Anterior cingulate cortex (tissue), 58 donors: ENCODE results near the gene KCNK16.
"Not testable (repeated sequence)": the region's sequence is repeated elsewhere in the genome, so short reads cannot be mapped to it uniquely, and the experiment has no call there.

Experiments
- DNase-seq, 58 donors: peaks; one replicate each; lab custom pipeline; 2025; lab: John Stamatoyannopoulos, UW

The KCNK16 gene

GRCh38 chr6:39286596-39286995 lies 35.9 kb downstream of the KCNK16 start:
- not testable (repeated sequence) for DNase-seq

- DNase-seq = no peak
Measured at GRCh38 chr6:39282774-39283173, 39.7 kb downstream of the KCNK16 start.

GRCh38 chr6:39281312-39281980 lies 41.1 kb downstream of the KCNK16 start:
- DNase-seq = no peak

- no peak for DNase-seq
Measured at GRCh38 chr6:39280247-39280731, 42.2 kb downstream of the KCNK16 start.

GRCh38 chr6:39279539-39279938 lies 43.0 kb downstream of the KCNK16 start:
- no peak for DNase-seq

GRCh38 chr6:39276379-39276995 lies 46.0 kb downstream of the KCNK16 start:
- no peak for DNase-seq

- DNase-seq = no peak
Measured at GRCh38 chr6:39274903-39275302, 47.6 kb downstream of the KCNK16 start.

- no peak for DNase-seq
Measured at GRCh38 chr6:39274471-39274870, 48.0 kb downstream of the KCNK16 start.

GRCh38 chr6:39273406-39273821 lies 49.1 kb downstream of the KCNK16 start:
- DNase-seq = no peak

- no peak for DNase-seq
Measured at GRCh38 chr6:39269961-39270360, 52.5 kb downstream of the KCNK16 start.

GRCh38 chr6:39268721-39269120 lies 53.8 kb downstream of the KCNK16 start:
- DNase-seq = no peak

GRCh38 chr6:39268171-39268570 lies 54.3 kb downstream of the KCNK16 start:
- no peak for DNase-seq

GRCh38 chr6:39266782-39267355 lies 55.6 kb downstream of the KCNK16 start:
- no peak for DNase-seq

- no peak for DNase-seq
Measured at GRCh38 chr6:39266375-39266774, 56.1 kb downstream of the KCNK16 start.
